NCI-H510A (cell line): ENCODE measurements around the gene GASK1B.

Experiments
- DNase-seq: peaks from one replicate; lab custom pipeline; 2025; lab: John Stamatoyannopoulos, UW

Gene GASK1B

DNA sequence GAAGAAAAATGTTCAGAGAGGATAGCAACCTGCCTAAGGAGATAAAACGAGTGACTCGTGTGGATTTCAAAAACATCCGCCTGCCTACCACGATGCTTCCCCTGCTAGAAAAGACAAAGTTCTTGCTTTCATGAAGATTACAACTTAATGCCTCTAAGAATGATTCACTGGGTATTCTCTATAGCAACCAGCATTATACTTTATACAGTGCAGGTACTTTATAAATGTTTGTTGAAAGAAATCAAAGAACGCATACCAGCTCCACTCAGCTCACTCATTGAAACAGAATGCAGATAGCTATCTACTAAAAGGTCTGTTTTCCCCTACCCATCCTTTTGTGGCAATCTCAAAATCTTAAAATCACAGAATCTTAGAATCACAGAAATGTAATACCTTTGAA is 33.7 kb downstream of the GASK1B start:
- no peak for DNase-seq

DNA sequence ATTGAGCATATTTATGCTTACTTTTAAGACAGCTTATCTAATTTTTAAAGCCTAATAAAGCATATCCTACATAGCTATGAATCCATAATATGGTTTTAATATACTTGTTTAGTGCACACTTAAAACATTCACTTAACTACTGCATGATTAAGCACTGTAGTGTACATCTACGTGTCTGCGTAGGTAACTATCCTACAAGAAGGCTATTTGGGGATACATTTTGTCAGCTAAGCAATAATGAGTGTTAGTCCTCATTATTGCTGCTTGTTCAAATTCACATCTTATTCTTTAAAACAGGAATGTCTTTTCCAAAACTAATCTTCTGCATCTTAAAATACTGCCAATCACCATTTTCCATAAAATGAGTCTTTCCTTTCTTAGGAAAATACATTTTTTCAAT is 38.6 kb downstream of the GASK1B start:
- no peak for DNase-seq

DNA sequence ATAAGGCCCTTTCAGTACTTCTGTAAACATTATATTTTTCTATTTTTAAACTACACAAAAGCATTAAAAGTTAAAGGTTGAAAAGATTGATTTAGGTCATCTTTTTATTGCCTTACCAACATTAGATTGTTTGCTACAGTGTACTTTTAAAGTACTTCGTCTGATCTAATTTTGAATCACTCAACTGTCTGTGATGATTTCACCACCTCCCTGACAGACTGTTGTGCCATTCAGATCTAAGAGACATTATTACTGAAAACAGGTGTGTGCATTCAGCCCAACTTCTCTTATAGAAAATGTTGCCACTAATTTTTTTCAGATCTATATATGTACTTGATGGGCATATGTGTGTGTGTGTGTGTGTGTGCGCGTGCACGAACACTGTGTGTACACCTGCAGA is 39.3 kb downstream of the GASK1B start:
- no peak for DNase-seq

DNA sequence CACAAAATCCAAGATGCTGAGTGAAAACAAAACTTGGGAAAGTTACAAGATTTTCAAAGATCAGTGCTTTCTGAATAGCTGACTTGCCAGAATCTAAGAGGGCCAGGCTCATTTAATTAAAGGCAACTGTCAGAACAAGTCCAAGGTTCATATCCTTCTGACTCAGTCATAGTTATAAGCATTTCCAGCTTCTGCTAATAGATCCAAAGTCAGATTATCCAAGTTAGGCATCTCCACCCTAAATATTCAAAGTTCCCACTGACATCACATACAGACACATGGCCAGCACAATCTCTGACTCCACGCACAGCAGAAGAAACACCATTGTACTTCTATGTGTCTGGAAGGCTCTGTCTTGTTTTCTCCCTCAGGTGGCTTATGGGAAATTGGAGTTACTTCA is 41.8 kb downstream of the GASK1B start:
- no peak for DNase-seq

DNA sequence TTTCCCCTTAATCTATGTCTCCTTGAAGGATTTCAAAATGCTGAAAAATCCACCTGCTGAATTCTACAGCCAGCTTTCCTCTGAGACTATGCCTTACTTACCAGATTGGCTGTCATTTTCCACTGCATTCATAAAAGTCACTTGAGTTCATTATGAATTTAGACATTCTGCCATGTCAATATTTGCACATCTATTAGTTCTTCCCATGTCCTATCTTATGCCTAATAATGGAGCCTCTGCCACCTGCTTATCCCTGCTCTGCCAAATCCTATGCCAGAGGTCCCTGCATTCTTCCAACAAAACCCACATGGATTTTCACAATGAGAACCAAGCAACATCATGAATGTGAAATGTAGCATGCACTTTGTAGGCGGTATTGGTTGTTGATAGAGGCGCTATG is 42.6 kb downstream of the GASK1B start:
- peak; percentile 3 for DNase-seq

DNA sequence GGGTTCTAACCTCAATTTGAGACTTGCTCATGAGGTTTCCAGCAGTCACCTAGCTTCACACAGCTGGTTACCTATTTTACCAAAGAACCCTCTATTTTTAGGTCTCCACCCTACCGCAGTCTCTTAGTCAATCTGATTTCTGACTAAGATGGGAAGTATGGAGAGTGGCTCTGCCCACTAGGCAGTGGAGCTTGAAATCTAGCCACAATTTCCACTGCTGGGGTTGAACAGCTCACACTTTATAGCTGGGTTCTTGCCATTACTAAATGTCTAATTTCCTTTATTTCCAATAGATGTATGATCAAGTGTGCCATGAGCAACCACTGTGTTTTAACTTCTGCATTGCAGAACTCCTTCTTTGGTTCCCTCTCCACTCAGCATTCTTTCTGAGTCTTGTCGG is 43.1 kb downstream of the GASK1B start:
- DNase-seq: no peak

DNA sequence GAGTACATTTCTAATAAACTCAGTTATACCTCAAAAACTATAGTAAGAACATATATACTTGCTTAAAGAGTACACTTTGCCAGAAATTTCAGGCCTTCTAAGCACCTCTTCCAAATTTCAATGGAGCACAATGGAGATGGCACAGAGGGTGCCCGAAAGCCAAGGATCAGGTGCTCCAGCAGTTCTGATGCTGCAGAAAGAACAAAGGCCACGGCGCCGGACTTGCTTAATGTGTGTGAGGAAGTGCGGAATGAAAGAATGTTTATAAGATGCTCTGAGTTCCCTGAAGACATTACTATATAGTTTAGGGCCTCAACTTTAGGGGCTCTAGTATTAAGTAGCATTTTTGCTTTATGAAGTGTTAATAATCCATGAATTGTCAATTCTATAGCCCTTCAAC is 44.3 kb downstream of the GASK1B start:
- DNase-seq: no peak

DNA sequence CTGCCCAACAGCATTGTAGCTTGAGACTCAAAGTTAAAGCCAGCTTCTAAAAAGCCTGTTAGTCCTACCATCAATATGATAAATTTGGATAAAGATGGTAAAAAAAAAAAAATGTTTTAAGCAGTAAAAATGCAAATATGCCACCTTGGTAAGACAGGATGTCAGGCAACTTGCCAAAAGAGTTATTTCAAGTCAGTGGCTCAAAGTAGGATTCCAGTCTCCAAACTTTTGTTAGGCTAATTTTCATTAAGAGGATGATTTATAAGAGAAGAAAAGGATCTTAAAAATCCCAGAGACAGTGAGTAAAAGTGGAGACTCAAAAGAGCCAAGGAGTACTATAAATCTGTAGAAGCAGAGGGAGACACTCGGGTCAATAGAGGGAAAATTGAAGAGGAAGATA is 47.5 kb downstream of the GASK1B start:
- no peak for DNase-seq
